HG02678 (cell line): ENCODE data around the gene ZNF581.

ENCODE experiments used
- ATAC-seq: cut with Tn5 transposase; IDR thresholded peaks from one replicate; pipeline ENCODE4 v1.9.1; 2021; ENCODE audit warnings: mild to moderate bottlenecking, moderate library complexity; ENCODE audit not compliant: unreplicated experiment

Gene ZNF581, protein sequence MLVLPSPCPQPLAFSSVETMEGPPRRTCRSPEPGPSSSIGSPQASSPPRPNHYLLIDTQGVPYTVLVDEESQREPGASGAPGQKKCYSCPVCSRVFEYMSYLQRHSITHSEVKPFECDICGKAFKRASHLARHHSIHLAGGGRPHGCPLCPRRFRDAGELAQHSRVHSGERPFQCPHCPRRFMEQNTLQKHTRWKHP

DNA sequence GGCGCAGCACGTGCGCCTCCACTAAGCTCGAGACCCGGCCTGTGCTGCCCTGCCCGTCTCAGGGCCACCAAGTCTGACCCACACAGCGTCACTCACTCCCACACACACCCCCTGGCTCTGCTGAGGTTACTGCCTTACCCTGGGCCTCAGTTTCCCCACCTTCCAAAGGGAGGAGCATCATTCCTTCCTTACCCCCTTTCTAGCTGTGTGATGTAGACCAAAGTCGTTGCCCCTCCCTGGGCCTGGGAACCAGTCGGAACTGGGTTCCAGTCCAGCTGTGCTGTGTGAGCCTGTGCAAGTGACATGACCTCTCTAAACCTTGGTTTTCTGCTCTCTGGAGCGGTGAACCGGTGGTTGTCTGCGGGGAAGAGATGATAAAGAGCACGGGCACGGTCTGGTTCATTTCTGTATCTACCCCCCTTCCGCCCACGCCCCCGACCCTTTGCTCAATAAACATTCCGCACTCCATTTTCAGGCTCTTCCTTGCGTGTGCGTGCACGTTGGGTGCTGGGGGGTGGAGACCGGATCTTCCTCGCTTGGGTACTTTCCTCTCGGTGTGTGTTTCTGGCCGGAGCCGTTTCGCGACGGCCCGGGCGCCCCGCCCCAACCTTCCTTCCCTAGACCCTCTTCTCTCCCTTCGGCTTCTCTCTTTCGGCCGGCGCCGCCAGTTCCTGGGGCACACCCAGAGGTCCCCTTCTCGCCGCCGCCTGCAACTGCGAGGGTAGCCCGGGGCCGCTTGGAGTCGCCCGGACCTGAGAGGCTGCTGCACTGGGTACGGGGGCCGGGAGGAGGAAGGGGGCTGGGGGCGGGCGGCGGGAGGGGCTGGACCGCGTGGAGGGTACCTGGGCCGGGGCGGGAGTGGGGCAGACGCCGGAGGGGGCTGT, at the start of gene ZNF581:
ZNF581 (plus strand) TSS at position 647 of the 884 bp plus-strand sequence. CDS start 923 bp downstream, outside the sequence.
- ATAC-seq = peak; percentile 34

DNA sequence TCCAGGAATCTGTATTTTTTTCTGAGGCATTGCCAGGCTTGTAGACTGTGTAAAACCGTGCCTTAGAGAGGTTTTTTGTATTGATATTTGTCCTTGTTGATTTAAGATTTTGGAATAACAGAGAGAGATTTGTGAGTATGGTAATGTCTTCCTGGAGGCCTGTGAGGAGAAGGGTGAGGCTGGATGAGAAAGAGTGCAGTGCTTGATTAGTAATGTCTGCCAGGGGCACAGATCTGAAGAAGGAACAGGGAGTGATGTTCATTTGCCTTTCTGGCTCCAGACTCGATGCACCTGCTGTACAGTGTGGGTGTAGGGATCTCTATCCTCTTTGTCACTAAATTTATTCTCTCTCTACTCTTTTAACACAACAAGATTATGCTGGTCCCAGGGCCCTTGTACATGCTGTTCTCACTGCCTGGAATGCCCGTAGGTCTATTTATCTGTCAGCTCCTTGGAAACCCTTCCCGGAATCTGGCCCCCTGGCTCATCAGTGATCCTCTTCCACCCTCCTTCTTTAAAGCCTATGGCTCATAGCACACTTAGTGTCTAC, 48.4 kb upstream of the ZNF581 start:
- ATAC-seq = no peak

DNA sequence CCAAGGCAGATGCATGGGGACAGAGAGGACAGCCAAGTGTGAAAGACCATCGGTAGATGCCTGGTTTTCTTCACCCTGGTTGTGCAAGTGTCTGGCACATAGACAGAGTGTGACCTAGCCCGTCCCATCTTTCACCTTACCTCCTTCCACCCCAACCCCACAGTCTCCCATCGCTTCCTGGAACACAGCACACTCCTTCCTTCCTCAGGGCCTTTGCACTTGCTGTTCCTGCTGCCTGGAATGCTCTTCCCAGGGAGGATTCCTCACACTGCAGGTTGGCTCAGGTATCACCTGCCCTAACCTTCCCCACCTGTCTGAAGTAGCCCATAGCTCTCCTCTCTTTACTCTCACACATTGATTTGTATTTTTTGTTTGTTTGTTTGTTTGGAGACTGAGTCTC, 47.1 kb upstream of the ZNF581 start:
- no peak for ATAC-seq

DNA sequence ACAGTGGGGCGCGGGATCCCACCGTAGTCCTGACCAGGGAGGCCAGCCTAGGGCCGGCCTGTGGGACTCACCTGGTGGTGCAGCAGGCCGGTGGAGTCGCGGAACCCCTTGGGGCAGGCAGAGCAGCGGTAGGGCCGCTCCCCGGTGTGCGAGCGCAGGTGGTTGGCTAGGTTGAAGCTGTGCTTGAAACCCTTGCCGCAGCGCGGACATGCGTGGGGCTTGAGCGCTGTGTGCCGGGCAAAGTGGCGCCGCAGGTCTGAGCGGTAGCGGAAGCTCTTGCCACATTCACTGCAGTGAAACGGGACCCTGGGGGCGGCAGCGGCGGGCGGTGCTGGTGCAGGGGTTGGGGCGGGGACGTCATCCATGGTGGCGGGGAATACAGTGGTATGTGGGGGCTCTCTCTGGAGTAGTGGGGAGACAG, 45.9 kb upstream of the ZNF581 start:
- ATAC-seq = no peak

DNA sequence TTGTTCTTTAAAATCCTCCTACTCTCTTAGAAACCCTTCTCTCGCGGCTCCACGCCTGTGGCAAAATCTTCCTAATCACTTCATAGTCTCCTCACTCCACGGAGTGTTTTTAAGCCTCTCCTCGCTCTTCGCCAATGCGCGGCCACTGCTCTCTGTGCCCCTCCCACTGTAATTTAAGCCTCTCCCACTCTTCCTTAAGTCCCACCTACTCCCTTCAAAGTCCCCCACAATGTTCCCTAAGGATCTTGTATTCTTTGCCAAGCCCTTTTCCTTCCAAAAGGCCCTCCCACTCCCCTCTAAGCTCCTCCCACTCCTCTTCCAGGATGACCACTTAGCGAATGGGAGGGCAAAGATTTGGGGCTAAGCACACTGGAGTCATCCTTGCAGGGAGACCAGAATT, 45.4 kb upstream of the ZNF581 start:
- no peak for ATAC-seq

DNA sequence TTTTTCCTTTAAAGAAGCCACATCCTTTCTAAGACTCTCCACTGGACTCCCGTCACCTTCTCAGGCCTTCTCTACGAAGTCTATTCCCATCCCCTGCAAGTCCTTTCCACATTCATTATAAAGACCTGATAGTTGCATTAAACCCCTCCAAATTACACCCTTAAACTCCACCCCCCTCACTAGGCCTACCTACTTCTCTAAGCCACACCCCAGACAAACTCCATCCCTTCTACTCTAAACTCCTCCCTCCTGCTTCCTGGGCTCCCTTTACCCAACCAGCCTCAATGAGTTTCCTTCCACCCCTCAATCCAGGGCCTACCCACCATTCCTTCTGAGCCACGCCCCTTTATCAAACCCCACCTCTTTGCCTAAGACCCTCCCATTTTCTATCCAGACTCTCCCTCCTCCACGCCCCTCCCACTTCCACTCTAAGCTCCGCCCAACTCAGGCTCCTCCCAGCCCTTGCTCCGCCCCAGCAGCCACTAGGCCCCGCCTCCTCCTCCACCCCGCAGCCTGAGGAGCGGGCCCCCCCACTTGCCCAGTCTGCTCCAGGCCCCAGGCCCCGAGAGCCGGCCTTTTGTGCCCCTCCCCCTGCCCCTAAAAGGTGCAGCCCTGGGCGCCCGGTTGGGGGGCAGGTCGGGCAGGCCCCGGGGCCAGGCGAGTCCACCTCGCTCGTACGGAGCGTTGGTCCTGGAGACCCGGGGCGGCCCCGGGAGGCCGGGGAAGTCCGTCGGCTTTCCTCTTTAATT, 44.6 kb upstream of the ZNF581 start:
- ATAC-seq = peak; percentile 50

DNA sequence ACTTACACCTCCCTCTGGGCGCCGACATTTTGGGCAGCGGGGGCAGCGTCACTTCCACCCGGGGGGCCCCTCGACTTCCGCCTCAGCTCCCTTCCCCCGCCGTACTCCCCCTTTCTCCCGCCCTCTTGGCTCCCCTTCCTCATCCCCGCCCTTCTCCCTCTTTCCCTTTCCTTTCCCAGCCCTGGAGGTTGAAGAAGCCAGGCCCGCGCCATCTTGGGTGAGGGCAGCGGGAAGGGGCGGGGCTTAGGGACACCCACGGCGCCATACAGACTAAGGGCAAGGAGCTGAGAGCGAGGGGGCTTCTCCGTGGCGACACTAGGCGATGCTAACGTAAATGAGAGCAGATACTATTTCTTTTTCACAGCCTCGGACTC, 44.0 kb upstream of the ZNF581 start, which contains the start of gene FIZ1:
FIZ1 (minus strand) TSS at position 50 of the 374 bp plus-strand sequence. CDS start 1,652 bp downstream, outside the sequence.
- ATAC-seq = peak; percentile 57

DNA sequence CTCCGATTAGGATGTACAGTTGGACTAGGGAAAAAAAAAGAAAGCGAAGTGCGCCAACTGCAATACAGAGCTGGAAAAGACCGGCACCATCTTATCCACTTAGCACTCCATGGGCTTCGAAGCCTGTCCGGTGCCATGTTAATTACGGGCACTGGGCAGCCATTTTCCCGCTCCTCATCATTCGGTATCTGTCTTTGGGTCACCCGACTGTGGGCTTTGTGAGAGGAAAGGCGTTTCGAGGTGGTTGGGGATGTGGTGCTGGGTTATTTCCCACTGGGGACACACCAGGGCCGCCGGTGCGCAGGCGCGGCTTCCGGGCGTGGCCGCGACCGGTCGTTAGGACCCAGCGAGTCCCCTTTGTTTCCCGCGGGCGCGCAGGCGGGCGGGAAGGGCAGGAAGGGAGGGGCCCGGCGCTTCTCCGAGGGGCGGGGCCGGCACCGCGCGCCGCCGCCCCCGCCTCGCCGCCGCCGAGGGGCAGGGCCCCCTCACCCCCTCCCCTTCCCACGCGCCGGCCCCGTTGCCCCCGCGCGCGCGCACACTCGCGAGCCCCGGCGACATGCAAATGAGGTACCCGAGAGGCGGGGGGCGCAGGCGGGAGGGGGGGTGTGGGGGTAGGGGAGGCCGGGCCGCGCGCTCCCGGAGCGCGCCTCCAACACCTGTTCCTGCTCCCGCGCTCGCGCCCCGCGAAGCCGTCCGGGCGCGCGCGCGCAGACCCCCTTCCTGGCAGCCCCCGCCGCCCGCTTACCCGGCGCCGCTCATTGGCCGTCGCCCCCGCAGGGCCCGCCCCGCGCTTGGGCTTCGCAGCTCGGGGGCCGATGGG, 43.4 kb upstream of the ZNF581 start, which contains the start of gene ZNF524:
ZNF524 (plus strand) TSS at position 447 of the 820 bp plus-strand sequence. CDS start 1,825 bp downstream, outside the sequence.
- ATAC-seq = peak; percentile 46

DNA sequence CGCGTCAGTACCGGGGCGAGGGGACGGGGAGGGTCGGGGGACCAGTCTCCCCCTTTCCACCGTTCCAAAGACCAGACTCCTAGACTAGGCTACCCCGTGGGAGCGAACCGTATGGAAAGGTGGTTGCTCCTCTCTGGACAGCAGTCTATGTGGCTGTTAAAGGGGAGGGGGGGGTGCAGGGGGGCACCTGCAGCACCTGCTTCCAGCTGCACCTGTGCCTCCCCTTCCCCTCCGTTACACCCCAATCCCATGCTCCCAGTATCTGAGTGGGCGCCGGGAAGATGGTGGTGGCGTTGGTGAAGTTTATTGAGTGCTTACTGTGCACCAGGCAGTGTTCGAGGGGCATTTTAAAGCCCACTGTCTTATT, 42.8 kb upstream of the ZNF581 start:
- no peak for ATAC-seq

DNA sequence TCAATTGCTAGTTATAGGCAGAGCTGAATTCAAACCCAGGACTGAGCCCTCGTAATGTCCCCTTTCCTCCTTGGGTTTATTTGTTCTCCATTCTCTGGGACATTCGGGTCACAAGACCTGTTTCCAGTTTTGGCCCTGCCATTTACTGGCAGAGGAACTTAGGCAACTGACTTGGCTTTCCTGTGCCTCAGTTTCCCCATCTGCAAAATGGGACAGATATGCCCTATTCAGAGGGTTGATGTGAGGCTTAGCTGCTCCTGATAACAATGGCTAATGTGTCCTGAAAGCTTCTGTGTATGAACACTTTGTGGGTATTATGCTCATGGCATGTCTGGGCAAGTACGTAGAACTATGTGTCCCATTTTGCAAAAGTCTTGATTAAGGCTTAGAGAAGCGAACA, 42.4 kb upstream of the ZNF581 start:
- ATAC-seq = no peak

DNA sequence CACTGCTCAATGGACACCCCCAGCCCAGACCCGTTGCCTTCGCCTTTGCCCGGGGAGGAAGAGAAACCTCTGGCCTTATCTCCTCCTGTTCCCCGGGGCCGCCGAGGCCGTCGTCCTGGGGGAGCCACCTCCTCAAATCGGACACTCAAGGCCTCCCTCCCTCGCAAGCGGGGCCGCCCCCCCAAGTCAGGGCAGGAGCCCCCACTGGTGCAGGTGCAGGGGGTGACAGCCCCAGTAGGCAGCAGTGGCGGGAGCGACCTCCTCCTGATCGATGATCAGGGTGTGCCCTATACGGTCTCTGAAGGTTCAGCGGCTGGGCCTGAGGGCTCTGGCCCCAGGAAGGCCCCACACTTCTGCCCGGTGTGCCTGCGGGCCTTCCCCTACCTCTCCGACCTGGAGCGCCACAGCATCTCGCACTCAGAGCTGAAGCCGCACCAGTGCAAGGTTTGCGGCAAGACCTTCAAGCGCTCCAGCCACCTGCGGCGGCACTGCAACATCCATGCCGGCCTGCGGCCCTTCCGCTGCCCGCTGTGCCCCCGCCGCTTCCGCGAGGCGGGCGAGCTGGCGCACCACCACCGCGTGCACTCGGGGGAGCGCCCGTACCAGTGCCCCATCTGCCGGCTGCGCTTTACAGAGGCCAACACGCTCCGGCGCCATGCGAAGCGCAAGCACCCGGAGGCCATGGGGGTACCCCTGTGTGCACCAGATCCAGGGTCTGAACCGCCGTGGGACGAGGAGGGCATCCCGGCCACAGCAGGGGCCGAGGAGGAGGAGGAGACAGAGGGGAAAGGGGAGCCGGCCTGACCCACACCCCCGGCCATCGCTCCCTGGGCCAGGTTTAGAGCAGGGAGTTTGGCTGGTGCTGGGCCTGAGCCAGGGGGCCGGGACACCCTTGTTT, 41.1 kb upstream of the ZNF581 start:
- ATAC-seq = no peak

DNA sequence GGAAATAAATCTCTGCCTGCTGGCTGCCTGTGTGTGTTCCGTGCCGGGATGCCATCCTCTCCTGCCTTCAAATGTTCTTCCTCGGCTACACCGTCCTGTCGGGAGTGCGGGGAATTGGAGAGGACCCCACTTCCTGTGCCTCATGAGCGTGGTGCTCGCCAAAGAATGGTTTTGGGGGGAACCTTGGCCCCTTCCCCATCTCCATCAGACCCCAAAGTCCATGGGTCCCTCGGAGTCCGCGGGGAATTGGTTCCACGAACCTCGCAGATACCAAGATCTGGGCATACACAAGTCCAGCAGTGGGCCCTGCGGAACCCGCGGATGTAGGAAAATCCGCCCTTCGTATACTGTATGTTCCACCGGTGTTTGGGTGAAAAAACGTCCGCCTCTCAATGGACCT, 40.3 kb upstream of the ZNF581 start:
- ATAC-seq = no peak

DNA sequence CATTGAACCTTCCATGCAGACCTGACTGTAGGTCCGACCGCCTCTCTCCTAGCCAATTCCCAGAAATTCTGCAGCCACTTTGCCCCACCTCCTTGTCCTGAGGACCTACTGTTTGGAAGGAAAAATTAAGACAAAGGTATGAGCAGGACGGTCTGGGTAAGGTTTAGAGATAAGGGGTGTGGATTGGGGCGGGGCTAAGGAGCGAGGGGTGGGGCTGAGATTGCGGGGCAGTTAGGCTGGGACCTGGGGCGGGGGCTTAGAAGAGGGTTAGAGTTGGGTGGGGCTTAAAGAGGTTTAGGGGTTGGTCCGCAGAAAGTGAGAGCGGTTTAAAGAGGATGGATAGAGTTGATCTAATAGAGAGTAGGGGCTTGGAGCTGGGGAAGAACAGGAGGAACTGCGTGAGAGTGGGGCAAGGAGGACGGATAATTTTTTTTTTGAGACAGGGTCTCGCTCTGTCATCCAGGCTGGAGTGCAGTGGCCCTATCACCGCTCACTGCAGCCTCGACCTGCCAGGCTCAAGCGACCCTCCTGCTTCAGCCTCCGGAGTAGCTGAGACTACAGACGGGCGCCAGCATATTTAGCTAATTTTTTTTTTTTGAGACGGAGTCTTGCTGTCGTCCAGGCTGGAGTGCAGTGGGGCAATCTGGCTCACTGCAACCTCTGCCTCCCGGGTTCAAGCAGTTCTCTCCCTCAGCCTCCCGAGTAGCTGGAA, 39.7 kb upstream of the ZNF581 start:
- no peak for ATAC-seq

DNA sequence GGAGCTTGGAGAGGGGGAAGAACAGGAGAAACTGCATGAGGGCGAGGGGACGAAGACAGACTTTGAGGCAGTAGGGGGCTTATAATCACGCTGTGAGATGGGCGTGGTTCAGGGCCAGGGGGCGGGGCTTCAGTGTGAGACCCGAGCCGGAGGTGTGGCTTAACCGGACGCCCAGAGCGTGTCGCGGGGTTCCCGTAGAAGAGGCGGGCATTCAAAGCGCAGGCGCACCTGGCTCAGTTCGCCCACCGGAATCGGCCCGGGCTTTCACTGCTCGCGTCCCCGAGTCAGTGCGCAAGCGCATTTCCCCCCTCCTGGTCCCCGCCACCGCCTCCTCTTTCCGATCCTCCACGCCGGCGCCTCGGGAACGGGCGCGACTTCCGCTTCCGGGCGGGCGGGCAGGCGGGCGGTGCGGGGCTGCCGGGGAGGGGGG, 38.2 kb upstream of the ZNF581 start:
- ATAC-seq = peak; percentile 76

DNA sequence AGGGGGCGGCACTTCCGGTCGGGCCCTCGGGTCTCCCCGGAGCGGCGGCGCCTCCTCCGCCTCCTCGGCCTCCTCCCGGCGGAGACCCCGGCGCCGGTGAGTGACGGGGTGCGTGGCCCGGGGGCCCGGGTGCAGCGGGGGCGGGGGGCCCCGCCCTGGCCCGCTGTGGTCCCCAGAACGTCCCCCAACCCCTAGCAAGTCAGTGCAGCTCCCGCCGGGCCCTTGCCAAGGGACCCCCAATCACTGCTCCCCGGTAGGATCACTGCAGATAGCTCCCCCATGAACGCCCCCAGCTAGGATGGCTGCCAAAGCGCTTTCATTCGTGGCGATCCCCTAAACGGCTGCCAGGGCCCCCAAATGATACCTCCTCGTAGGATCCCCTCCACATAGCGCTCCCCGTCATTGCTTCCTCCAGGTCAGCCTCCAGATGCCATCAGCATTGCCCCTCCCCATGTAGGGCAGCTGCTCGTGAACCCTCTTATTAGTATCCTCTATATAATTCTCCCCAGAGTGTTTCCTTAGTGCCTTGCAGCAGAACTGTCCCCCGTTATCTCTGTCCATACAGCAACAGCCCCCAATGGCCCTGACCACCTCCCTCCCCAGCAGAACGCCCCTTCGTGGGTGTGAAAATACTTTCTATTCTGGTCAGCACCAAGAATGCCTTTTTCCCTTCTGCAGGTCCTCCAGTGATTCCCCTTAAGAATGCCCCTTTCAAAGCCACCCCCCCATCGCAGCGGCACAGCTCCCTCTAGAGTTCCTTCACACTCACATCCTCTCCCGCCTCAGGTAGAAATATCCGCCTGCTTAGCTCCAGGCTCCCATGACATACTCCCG, 37.6 kb upstream of the ZNF581 start, which contains the start of gene ZNF865:
ZNF865 (plus strand) TSS at position 11 of the 834 bp plus-strand sequence. CDS start 7,972 bp downstream, outside the sequence.
- peak; percentile 28 for ATAC-seq

DNA sequence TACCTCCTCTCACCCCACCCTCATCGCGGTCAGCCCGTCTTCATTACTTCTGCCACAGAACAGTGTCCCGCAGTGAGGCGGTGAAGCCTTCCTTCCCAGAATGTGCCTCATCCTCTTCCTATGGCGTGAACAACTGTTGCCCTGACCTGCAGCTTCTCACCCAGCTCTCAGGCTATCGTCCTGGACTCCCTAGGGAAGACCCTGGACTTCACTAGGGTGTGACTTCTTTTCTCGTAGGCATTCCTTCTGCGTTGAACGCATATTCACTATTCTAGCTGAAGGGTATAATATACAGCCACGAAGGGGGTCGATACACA, 37.0 kb upstream of the ZNF581 start:
- no peak for ATAC-seq

DNA sequence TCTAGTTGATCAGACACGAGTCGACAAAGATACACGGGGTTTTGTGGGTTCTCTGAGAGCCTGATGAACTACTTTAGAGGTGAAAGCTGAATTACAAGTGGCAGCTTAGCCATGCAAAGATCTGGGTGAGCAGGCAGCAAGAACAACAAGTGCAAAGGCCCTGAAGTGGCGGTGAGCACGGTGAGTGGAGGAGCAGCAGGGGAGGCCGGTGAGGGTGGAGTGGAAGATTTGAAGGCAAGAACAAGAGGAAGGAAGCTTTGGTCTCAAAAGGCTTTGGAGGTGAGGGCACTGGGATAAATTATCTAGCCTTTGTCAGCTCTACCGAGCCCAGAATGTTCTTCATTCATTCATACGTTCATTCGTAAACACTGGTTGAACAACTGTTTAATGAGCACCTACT, 36.6 kb upstream of the ZNF581 start:
- no peak for ATAC-seq

DNA sequence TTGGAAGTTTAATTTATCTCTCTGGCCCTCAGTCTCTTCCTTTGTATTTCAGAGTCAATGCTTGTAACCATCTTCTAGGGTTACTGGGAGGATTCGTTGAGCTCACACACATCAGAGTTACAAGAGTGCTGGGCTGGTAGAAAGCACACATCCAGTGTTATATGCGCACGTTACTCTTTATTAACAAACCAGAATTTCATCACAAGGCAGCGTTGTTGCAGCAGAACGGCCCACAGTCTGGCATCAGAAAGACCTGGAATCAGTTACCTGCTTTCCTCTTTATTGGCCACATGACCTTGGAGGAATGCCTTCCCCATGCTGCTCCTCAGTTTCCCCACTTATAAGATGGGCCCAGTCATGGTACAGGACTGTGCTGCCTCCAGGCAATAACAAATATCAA, 34.1 kb upstream of the ZNF581 start:
- ATAC-seq = no peak
